Measurements from ENCODE around the gene PCBP3.

DNA sequence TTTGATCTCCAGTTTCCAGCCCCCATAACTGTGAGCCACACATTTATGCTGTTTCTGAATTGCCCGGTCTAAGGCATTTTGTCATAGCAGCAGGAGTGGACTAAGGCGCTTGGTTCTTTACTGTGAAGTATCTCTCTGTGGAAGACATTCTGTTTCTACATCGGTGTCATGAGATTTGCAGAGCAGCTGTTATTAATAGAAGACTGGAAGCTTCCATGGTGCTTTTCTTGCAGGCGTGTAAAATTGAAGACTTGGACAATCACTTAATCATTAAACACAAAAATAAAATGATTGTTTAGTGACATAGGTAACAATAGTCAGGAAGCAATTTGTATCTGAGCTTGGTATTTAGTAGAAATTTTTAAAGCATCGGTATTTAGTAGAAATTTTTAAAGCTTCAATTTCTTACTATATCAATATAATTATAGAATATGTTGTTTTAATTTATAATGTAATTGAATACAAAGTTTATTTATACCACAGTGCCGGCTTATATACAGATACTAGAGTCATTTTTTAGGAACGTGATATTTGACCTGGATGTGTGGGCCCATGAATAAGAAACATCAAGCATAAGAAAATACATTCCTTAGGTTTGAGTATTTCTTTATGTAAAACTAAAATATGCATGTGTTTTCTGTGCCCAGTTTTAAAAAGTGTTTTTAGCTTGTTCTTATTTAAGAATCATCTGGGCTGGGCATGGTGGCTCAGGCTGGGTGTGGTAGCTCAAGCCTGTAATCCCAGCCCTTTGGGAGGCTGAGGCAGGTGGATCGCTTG, 277.5 kb downstream of the PCBP3 start:
- TF ChIP-seq POLR2A (IDR thresholded peaks at IDR 0.05; ENCODE audit: low read depth, low read length) (no peak), POLR2AphosphoS5 (IDR thresholded peaks at IDR 0.05; ENCODE audit: low read depth, low read length) (no peak), TAF1 (IDR thresholded peaks at IDR 0.05; ENCODE audit: borderline replicate concordance, low read depth, low read length) (no peak)
